HG03196 (cell line): Measurements from ENCODE around the gene LARGE1.
"Not testable (repeated sequence)": the region's sequence is repeated elsewhere in the genome, so short reads cannot be mapped to it uniquely, and the experiment has no call there.

Experiments
- ATAC-seq: cut with Tn5 transposase; IDR thresholded peaks from one replicate; pipeline ENCODE4 v1.9.1; 2021; ENCODE audit not compliant: unreplicated experiment

Gene LARGE1

DNA sequence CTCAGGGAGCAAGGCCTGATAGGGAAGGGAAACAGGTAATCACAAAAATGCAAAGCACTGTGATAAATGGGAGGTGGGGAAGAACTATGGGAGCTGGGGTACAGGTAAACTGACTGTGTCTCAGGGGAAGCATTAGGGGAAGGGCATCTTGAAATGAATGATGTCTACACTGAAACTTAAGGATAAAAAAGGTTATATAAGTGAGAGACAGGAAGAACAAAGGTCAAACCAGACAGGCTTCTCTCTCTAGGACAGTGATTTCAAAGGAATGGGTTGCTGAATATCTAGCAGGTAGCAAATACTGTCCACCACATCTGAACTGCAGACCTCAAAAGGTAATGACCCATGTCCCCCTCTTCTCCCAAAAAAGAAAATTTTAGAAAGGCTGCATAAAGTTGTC lies 529.0 kb downstream of the LARGE1 start:
- ATAC-seq = no peak

DNA sequence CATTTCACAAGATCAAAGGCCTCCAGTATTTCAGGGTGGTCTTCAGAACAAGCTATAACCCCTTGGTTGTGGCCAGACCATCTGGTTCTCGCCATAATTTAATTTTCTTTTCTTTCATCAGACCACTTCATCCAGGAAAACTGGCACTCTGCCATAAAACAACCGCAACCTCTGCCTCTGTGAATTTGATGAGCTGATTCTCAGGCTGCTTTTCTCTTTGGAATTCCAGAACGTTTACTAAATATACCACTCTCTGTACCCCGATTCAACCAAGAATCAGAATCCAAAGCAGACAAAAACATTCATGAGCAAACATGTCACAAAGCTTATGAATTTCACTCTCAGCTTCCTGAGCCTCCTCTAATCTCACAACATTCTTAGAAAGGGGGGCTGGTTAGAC lies 530.3 kb downstream of the LARGE1 start:
- no peak for ATAC-seq

DNA sequence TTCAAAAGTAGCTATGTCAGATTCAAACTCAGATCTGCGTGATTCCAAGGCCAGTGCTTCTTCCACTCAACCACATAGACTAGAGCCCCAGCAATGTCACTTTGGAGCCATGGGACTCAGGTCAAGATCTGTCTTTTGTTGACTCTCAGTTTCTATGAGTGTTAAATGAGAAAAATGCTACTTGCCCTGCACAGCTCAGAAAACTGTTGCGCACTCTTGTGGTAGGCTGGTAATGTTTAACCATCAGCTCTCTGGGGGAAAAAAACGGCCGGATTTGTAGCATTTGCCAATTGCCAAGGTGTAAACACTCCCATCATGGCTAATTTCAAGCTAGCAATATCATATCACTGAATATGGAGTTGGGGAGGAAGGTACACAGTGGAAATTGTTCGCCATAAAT lies 534.0 kb downstream of the LARGE1 start:
- ATAC-seq = no peak

DNA sequence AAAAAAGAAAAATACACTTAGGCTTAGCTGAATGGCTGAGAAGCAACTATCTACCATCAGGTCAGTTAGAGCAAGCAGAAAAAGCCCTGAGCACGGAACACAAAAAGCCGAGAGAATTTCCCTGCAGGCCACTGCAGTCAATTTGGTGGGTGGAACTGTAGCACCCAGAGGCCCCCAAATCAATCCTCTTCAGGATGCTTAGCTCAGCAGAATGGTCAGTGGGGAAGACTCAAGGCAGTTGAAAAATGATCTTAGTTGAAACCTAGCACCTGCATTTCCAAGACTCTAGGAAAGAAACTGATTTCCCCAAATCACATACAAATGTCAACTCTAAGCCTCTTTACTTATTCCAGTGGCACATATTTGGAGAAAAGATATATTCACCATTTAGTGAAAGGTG lies 534.7 kb downstream of the LARGE1 start:
- ATAC-seq = no peak

DNA sequence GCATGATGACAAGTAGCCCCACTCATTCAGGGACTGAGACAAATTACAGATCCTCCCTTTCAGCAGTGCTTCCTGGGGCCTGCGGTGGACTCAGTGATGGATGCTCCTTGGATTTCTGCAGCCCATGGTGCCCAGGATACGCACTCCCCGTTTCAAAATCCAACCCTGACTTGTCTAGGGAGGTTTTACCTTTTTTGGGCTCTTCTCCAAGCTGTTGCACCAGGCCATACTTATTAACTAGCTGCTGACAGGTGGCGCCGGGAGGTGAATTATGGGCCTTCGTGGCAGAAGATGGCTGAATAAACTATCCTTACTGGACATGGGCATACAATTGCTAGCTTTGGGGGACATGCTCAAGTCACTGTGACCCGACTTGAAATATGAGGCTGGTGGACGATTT lies 537.8 kb downstream of the LARGE1 start:
- ATAC-seq = no peak

DNA sequence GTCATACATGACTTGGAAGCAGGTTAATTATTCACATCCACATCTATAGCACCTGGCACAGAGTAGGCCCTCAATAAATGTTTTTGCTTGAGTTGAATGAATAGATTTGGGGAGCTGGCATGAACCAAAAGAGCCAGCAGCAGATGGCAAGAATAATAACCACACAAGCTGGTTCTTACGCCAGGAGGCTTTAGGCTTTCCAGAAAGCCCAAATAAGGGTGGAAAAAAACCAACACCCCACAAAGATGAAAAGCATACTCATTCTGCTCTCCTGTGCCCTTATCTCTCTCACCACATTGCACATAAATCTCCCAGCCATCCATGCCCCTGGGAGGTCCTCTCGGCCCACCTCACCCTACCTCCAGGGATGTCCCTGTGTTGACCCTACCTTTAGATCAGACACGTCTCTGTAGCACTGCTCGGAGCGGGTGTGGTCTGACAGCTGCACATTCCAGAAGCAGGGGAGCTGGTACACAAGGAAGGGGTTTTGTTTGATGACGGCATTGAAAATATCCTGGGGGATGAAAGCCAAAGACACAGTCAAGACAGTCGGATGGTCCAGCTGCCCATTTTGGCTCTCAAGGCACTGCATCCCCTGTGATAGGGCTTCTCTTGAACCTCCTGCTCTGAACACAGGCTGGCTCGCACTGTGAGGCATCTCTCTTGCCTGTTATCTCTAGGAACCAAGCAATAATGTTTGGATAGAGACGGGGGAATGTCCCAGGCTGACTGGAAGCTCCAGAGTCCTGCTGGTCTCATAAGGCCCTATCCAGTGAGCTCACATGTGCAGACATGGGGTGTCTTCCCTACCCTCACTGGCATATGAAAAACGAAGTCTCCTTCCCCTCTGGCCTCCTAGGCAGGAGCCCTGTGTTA lies 538.5 kb downstream of the LARGE1 start:
- ATAC-seq = no peak

DNA sequence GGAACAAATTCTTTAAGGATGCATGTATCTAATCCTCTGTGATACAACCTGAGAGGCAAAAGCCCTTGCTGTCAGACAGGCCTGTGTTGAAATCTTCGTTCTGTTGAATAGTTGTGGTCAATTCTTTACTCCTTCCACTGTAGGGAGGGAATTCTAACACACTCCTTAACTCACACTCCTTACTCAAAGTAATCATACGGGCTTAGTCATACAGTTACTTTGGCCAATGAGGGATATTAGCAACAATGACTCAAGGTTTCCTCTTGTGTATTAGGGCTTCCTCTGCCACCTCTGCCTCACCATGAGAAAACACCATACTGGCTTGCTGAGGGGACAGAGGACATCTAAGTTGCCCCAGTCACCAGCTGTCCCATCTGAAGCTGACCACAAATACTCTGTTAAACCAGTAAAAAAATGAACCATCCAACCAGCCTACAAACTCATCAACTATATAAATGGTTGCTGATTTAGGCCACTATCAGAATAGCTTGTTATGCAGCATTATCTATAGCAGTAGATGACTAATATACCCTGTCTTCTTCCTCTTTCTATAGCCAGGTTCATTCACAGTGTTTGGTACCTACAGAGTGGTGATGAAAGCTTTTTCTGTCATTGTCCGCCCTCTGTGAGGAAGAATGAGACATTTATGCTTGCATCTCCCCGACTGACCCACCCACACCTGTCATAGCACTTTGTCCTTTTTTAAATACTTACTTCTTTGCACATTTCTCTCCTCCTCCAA lies 539.3 kb downstream of the LARGE1 start:
- ATAC-seq = no peak

DNA sequence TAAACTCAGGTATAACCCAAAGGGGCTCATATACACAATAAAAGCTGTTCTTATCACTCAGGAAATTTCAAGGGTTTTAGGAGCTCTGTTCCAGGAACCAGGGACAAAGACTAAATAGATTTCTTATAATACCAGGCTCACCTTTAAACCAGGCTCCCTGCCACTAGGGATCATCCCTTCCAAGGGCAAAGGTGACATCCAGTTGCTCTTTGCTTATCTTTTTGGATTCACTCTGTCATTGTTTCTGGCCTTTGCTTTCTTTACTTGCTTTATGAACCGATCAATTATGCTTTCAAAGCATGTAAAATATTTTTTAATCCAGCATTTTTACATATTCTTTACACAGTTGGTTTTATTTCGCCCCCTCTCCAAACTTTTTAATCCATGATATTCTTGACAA lies 540.4 kb downstream of the LARGE1 start:
- no peak for ATAC-seq

DNA sequence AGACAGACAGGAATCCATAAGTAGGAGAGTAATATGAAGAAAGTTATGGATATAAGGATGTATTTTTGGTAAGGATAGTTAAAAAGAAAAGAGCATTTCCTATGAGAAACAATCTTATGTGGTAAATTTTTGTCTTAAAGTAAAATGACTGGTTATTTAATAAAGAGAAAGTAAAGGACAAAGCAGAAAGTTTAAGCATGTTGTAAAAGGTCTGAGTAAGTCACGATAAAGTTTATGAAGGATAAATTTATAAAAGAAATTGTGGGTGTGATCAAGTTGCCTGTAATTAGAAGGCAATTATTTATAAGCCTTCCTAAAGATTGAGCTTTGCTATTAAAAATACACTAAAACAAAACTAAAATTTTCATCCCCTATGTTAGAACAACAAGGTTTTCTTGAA lies 547.4 kb downstream of the LARGE1 start:
- ATAC-seq = no peak

DNA sequence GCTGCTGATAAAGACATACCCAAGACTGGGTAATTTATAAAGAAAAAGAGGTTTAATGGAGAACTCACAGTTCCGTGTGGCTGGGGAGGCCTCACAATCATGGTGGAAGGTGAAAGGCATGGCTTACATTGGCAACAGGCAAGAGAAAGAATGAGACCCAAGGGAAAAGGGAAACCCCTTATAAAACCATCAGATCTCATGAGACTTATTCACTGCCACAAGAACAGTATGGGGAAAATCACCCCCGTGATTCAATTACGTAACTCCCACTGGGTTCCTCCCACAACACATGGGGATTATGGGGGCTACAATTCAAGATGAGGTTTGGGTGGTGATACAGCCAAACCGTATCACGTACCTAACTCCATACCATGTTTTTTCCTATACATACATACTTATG lies 557.0 kb downstream of the LARGE1 start:
- ATAC-seq = not testable (repeated sequence)

DNA sequence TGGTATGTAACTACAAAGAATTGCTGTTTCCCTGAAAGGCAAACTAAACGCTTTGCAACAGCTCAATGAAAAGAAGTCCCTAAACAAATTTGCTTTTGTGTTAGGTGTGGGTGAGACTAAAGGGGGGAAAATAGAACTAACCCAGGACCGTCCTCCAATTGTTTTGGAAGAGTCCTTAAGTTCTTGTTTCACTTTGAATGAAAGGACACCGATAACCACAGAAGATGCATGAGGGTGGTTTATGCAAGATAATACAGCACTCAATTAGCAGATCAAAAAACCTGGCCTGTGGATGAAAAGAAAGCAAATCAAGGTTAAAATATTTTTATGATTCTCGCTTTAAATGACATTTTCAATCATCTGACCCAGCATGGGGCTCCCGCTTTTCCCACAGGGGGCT lies 557.6 kb downstream of the LARGE1 start:
- no peak for ATAC-seq

DNA sequence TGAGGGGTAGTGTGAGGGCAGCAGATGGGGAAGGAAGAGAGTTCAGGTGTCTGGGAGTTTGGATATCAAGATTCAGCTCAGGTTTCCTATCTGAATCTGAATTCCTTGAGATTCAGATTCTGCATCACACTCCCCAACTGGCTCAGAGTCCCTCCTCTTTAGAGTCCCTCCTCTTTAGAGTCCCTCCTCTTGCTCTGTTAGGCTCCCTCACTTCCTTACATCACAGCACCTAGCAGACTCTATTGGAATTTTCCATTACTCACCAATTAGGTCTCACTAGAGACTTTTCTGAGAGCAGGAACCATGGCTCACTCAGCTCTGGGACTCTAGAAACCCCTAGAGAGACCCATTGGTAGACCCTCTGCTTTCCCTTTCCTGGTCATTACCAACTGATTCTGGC lies 558.7 kb downstream of the LARGE1 start:
- no peak for ATAC-seq

DNA sequence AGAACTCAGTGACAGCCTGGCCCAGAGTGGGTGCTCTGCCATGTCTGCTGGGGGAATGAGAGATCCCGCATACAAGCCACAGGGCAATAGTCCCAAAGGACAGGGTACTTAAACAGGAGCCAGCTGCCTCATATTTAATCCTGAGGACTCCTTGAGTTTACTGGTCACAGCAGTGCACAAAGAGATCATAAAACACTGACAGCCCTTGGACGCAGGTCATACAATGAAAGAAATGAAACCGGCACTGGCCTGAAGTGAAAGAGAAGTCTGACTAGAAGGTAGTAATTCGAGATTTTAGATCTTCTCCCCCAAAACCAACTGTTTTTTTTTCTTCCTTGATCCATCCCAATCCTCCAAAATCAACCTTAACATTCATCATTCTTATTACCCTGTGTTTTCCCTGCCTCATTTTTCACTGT lies 562.3 kb downstream of the LARGE1 start:
- no peak for ATAC-seq

DNA sequence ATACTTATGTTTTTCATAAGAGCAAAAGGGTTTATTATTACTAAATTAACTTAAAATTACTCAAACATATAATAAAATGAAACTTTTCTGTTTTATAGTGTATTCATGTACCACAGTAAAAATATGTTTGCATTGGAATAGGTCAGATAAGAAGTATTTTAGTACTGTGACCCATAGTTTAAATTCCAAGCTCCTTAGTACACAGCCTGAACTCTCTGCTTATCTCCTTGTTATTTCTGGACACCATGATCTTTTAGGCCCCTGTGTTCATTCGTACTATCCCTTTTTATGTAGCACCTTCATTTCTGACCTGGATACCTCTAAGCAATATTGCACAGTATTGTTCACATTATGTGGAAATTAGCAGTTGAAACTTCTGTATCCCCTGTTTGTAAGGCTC lies 565.3 kb downstream of the LARGE1 start:
- ATAC-seq = no peak

DNA sequence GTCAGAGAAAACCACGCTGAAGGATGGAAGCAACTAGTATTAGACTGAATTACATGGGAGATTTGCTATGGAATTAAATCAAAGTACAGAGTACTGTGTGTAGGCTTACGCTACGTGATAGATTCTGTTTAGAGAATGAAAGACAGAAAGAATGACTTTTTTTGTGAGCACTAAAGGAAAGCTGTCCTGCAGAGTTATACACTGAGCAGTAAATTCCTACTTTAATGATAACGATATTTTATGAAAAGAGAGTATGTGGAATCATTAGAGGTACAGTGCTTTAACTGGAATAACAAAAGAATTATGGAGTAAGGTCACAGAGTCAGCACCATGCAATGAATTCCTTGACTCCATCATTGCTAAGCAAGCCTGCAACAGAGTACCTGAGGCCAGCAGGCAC lies 566.8 kb downstream of the LARGE1 start:
- no peak for ATAC-seq

DNA sequence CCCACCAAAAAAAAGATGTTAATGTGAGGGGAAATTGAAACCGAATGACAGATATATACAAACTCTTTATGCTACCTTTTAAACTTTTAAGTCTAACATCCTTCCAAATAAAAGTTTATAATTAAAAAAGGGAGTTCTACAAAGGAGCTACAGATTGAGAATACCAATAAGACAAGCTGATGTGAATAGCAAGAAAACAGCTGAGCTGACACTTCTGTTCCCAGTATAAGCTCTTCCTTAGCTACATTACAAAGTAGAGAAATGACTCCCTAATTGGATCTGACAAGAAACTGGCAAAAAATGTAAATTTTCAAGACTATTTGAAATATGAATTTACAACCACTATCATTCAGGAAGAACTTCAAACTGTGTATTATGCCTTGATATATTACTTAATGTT lies 567.5 kb downstream of the LARGE1 start:
- ATAC-seq = no peak

DNA sequence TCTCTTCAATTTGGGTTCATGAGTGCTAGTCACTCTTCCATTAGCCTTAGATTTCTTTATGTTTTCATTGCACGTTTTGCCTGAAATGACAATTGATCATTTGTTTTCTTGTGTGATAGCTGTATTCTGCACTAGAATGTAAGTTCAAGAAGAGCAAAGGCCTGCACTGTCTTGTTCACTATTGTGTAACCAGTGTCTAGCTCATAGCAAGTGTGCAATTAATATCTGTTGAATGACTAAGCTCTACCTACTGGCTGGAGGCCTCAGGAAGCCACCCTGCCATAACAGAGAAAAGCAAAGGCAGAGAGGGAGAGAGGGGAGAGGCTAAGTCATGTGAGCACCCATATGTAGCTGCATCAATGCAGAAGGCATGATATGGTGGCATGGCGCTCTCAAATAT lies 569.3 kb downstream of the LARGE1 start:
- no peak for ATAC-seq

DNA sequence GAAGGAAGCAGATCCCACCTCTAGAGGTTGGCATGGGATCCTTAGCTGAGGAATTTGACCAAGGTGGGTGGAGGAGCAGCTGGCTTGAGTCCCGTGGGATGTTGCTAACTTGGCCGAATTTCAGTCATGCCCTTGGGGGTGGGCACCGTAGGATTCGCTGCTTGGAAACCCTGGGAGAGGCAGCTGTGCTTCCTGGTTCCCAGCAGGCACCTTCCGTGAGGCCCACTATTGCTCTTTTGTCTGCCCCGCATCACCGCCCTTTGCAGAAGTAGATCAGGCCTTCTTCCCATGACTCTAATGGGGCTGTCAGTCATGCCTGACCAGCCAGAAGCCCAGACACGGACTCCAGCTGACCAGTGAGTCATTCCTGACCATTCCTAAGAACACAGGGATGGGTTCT lies 569.8 kb downstream of the LARGE1 start:
- no peak for ATAC-seq

DNA sequence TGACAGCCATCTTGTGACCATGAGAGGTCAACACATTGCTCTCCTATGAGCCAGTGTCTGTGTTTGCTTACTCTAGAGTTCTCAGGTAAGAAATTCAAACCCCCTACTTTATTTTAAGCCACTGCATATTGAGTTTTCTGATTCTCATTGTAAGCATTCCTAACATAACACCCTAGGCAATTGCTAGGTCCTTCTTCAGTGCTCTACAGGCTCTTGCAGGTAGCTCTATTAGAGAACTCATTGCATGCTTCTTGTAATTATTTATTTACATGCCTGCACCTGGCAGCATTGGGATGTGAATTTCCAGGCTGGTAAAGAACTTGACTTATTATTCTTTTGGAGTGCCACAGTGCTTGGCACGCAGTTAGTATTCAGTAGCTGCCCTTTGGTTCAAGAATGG lies 573.3 kb downstream of the LARGE1 start:
- no peak for ATAC-seq

DNA sequence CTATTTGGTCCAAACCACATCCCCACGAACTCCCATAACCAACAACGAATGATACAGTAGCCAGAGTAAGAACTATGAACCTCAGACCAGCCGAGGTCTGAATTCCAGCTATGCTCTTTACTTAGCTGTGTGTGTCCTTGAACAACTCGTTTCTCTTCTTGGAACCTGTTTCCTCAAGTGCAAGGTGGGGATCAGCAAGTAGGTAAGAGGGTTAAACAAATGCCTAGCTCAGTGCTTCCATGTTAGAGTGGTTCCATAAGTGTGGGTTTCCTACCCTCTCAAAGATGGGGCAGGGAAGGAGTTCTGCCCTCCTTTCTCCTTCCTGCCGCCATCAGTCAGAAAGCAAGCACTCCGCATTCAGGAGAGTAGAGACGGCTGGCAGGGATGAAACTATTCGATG lies 578.7 kb downstream of the LARGE1 start:
- ATAC-seq = no peak

DNA sequence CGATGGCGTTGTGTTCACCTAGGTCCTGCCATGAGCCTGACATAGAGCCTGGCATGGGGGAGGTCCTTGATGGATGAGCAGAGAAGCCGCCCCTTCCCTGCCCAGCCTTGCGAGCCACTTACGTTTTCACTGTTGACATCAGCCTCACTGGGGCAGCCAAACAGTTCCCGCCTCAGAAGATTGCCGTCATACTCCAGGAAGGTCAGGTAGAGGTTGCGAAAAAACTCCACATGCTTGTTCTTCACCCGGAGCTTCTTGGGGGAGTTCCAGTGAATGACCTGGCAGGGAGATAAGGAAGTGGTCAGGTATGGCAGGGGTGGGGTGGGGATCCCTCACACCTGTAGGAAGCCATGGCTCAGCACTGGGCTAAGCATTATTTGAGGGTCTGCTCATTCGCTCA lies 582.8 kb downstream of the LARGE1 start:
- ATAC-seq = no peak

DNA sequence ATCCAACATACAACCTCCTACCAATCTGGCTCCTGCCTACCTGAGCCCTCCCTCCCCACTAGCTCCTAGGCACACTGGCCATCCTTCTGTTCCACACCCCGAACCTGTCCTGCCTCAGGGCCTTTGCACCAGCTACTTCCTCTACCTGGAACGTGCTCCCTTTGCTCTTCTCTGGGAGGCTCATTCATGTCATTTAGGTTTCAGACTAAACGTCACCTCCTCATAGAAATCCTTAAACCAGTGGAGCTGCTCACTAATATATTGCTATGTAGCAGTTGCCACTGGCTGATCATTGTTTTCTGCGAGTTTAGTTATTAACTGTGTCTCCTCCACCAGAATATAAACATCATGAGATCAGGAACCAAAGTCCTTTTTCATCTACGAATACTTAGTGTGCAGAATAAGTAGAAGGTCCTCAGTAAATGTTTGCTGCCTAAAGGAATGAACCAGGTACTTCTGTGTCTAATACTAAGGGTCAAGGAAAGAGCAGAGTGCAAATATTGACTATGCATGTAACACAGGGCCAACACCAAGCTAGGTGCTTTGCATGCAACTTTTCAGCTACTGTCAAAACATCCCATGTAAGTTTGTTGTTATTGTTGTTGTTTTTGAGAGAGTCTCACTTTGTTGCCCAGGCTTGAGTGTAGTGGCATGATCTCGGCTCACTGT lies 584.5 kb downstream of the LARGE1 start:
- ATAC-seq = no peak
